H1 (cell line): ENCODE results near the gene PHC2. TPM values are rescaled to one million over a fixed set of nuclear protein-coding genes. Genes with fewer than 3 reads are reported as not detected.

Experiments used
- CTCF ChIA-PET: fragments of 300-600 bp; sonication (Branson Sonifier 250); formaldehyde crosslinking; loops from one replicate; lab custom pipeline; 2021; ENCODE audit not compliant: partially characterized antibody; lab: Charles Lee
- POLR2A ChIA-PET: fragments of 300-600 bp; sonication (Branson Sonifier 250); formaldehyde crosslinking; loops from one replicate; lab custom pipeline; 2021; ENCODE audit warnings: inconsistent platforms; ENCODE audit not compliant: partially characterized antibody; lab: Charles Lee
- DNase-seq, 2 experiments: peaks; one replicate each; pipeline versions ENCODE4 v3.0.0 to v3.0.0-alpha.2; 2010 to 2022; ENCODE audit warnings: low spot score in 2 of 2, low read depth in 1 of 2, mixed read lengths in 1 of 2
- FAIRE-seq: peaks from 2 replicates; lab custom pipeline; 2011; peaks lifted over from hg19 to GRCh38; lab: Jason Lieb, UNC
- H2AFZ ChIP-seq: 2 replicates; pipeline ENCODE4 v1.8.1; 2012; ENCODE audit warnings: low read length, inconsistent platforms
- H2AK5ac ChIP-seq: 2 replicates; pipeline ENCODE4 v1.6.1; 2013; ENCODE audit warnings: low read depth, low read length
- H2BK120ac ChIP-seq: replicated peaks from 2 replicates; pipeline ENCODE3; 2013; ENCODE audit warnings: low read depth, low read length, inconsistent platforms
- H2BK12ac ChIP-seq: 2 replicates; pipeline ENCODE4 v1.6.1; 2013; ENCODE audit warnings: low read depth, low read length
- H2BK15ac ChIP-seq: 2 replicates; pipeline ENCODE4 v1.6.1; 2013; ENCODE audit warnings: low read length
- H2BK20ac ChIP-seq: 2 replicates; pipeline ENCODE4 v1.6.1; 2013; ENCODE audit warnings: low read length
- H2BK5ac ChIP-seq: 2 replicates; pipeline ENCODE4 v1.6.1; 2013; ENCODE audit warnings: low read depth, low read length
- H3K14ac ChIP-seq: 2 replicates; pipeline ENCODE4 v1.6.1; 2013; ENCODE audit warnings: inconsistent platforms; ENCODE audit not compliant: insufficient read length
- H3K18ac ChIP-seq: 2 replicates; pipeline ENCODE4 v1.6.1; 2013; ENCODE audit warnings: low read length; ENCODE audit errors: extremely low read depth
- H3K23ac ChIP-seq: 2 replicates; pipeline ENCODE4 v1.6.1; 2013; ENCODE audit warnings: inconsistent platforms; ENCODE audit not compliant: insufficient read length
- H3K23me2 ChIP-seq: 2 replicates; pipeline ENCODE4 v1.6.1; 2013; ENCODE audit warnings: low read depth, low read length
- H3K27ac ChIP-seq: 2 replicates; pipeline ENCODE4 v1.6.1; 2011; ENCODE audit warnings: low read depth, low read length, inconsistent platforms
- H3K27me3 ChIP-seq, 4 experiments: replicated peaks in 1 of 4; 1 replicate in 1 of 4; 2 replicates in 3 of 4; pipeline versions ENCODE4 v1.6.1 to v1.8.1; 2011 to 2013; ENCODE audit warnings: low read length in 3 of 4, mild to moderate bottlenecking in 3 of 4, inconsistent platforms in 2 of 4, mixed read lengths in 2 of 4, moderate library complexity in 1 of 4; ENCODE audit not compliant: control insufficient read depth in 3 of 4, insufficient read depth in 3 of 4; ENCODE audit errors: extremely low read depth in 1 of 4
- H3K36me3 ChIP-seq, 4 experiments: 2 replicates each; pipeline versions ENCODE4 v1.6.1 to v1.8.1; 2011 to 2013; ENCODE audit warnings: mild to moderate bottlenecking in 4 of 4, low read length in 3 of 4, moderate library complexity in 2 of 4, control low read depth in 1 of 4, inconsistent platforms in 1 of 4; ENCODE audit not compliant: insufficient read depth in 4 of 4, control insufficient read depth in 2 of 4
- H3K4ac ChIP-seq: replicated peaks from 2 replicates; pipeline ENCODE3; 2013; ENCODE audit warnings: low read length, low read depth, mixed read lengths, inconsistent platforms; ENCODE audit not compliant: insufficient read length
- H3K4me1 ChIP-seq, 4 experiments: replicated peaks in 1 of 4; 1 replicate in 1 of 4; 2 replicates in 3 of 4; pipeline versions ENCODE4 v1.6.1 to v1.8.1; 2011 to 2013; ENCODE audit warnings: low read length in 3 of 4, inconsistent platforms in 2 of 4, mixed read lengths in 1 of 4; ENCODE audit not compliant: insufficient read depth in 4 of 4, control insufficient read depth in 3 of 4
- H3K4me2 ChIP-seq, 2 experiments: 2 replicates each; pipeline versions ENCODE4 v1.6.1 to v1.8.1; 2011 to 2013; ENCODE audit warnings: low read depth in 2 of 2, low read length in 2 of 2, control low read depth in 1 of 2, inconsistent platforms in 1 of 2, mild to moderate bottlenecking in 1 of 2; ENCODE audit not compliant: insufficient read depth in 1 of 2
- H3K4me3 ChIP-seq, 4 experiments: fragments of 200-600, 300-600 bp in 1 of 4; sonication (generic), shearing (Covaris generic), sonication (Bioruptor Twin) in 1 of 4; 2 replicates each; pipeline versions ENCODE4 v1.5.1 to v1.8.1; 2011 to 2016; ENCODE audit warnings: low read length in 4 of 4, low read depth in 3 of 4, control low read depth in 2 of 4, inconsistent platforms in 2 of 4, mild to moderate bottlenecking in 2 of 4, mixed read lengths in 1 of 4, moderate library complexity in 1 of 4; ENCODE audit not compliant: insufficient read depth in 2 of 4; ENCODE audit errors: extremely low read depth in 1 of 4
- H3K56ac ChIP-seq: replicated peaks from 2 replicates; pipeline ENCODE3; 2013; ENCODE audit warnings: low read depth, mild to moderate bottlenecking, mixed read lengths, low read length, inconsistent platforms; ENCODE audit not compliant: insufficient read length
- H3K79me1 ChIP-seq: 2 replicates; pipeline ENCODE4 v1.6.1; 2013; ENCODE audit warnings: low read depth, low read length, control low read depth
- H3K79me2 ChIP-seq, 2 experiments: 2 replicates each; pipeline versions ENCODE4 v1.6.1 to v1.8.1; 2012 to 2013; ENCODE audit warnings: low read length in 2 of 2, mild to moderate bottlenecking in 2 of 2, inconsistent platforms in 1 of 2; ENCODE audit not compliant: insufficient read depth in 2 of 2, control insufficient read depth in 1 of 2
- H3K9ac ChIP-seq, 4 experiments: replicated peaks in 1 of 4; 1 replicate in 1 of 4; 2 replicates in 3 of 4; pipeline versions ENCODE4 v1.6.1 to v1.8.1; 2011 to 2013; ENCODE audit warnings: low read depth in 3 of 4, low read length in 3 of 4, control low read depth in 2 of 4, mild to moderate bottlenecking in 2 of 4, moderate library complexity in 2 of 4, inconsistent platforms in 1 of 4; ENCODE audit errors: extremely low read depth in 1 of 4
- H3K9me3 ChIP-seq, 2 experiments: 2 replicates each; pipeline versions ENCODE4 v1.6.1 to v1.8.1; 2012 to 2013; ENCODE audit warnings: mild to moderate bottlenecking in 2 of 2, moderate library complexity in 2 of 2, control low read depth in 1 of 2, inconsistent platforms in 1 of 2, low read depth in 1 of 2, low read length in 1 of 2, mixed read lengths in 1 of 2; ENCODE audit not compliant: insufficient read depth in 2 of 2
- H4K20me1 ChIP-seq, 2 experiments: replicated peaks in 1 of 2; 2 replicates each; pipeline versions ENCODE3 to v1.8.1; 2011 to 2013; ENCODE audit warnings: inconsistent platforms in 2 of 2, low read length in 2 of 2, mild to moderate bottlenecking in 1 of 2; ENCODE audit not compliant: insufficient read depth in 2 of 2, control insufficient read depth in 1 of 2
- H4K5ac ChIP-seq: 2 replicates; pipeline ENCODE4 v1.6.1; 2013; ENCODE audit warnings: low read length, low read depth, mixed read lengths, inconsistent platforms; ENCODE audit not compliant: insufficient read length
- H4K8ac ChIP-seq: 2 replicates; pipeline ENCODE4 v1.8.0; 2013; ENCODE audit warnings: mild to moderate bottlenecking, moderate library complexity, low read length, inconsistent platforms; ENCODE audit not compliant: insufficient read depth; ENCODE audit errors: extremely low read depth
- H4K91ac ChIP-seq: replicated peaks from 2 replicates; pipeline ENCODE3; 2013; ENCODE audit warnings: low read length, mixed read lengths, inconsistent platforms; ENCODE audit not compliant: insufficient read length
- ATF2 ChIP-seq: IDR thresholded peaks from 2 replicates; pipeline ENCODE4 v1.6.1; 2012; ENCODE audit warnings: low read length, inconsistent platforms
- EGR1 ChIP-seq: IDR thresholded peaks from 2 replicates; pipeline ENCODE4 v1.6.1; 2011; ENCODE audit warnings: low read depth, low read length, borderline replicate concordance
- FOSL1 ChIP-seq: IDR thresholded peaks from 2 replicates; pipeline ENCODE4 v1.6.1; 2011; ENCODE audit warnings: mild to moderate bottlenecking, low read depth, low read length, moderate library complexity; ENCODE audit not compliant: insufficient read depth
- HDAC2 ChIP-seq, 2 experiments: fragments of 300-600 bp in 1 of 2; sonication (generic) in 1 of 2; IDR thresholded peaks; 2 replicates each; pipeline ENCODE4 v1.6.1; 2011 to 2012; ENCODE audit warnings: low read depth in 2 of 2, low read length in 2 of 2, mild to moderate bottlenecking in 2 of 2, moderate library complexity in 2 of 2, borderline replicate concordance in 1 of 2, inconsistent platforms in 1 of 2
- JUN ChIP-seq: IDR thresholded peaks from 2 replicates; pipeline ENCODE4 v1.6.1; 2011; ENCODE audit warnings: low read depth, mild to moderate bottlenecking, improper control_type of control experiment, low read length
- PHF8 ChIP-seq: fragments of 200-600 bp; sonication (generic); conservative IDR thresholded peaks from 2 replicates; pipeline ENCODE4 v1.7.1; 2012; ENCODE audit warnings: low read depth, mild to moderate bottlenecking, inconsistent platforms, low read length, moderate library complexity
- RFX5 ChIP-seq: IDR thresholded peaks from 2 replicates; pipeline ENCODE4 v1.6.1; 2011; ENCODE audit warnings: low read depth, low read length, improper control_type of control experiment, borderline replicate concordance
- RNF2 ChIP-seq: fragments of 200-900, 300-1000 bp; sonication (generic); IDR thresholded peaks from 2 replicates; pipeline ENCODE4 v1.7.1; 2016; ENCODE audit warnings: borderline replicate concordance, low read depth, mild to moderate bottlenecking, antibody characterized with exemption, low read length; ENCODE audit not compliant: poor library complexity, severe bottlenecking; ENCODE audit errors: missing control alignments
- SAP30 ChIP-seq: fragments of 300-600 bp; sonication (generic); IDR thresholded peaks from 2 replicates; pipeline ENCODE4 v1.7.1; 2012; ENCODE audit warnings: low read length, moderate library complexity, mild to moderate bottlenecking, inconsistent platforms; ENCODE audit not compliant: insufficient read depth, insufficient replicate concordance
- WGBS, 2 experiments: shearing (Covaris generic) in 1 of 2; methylation state at CpG; one replicate each; pipeline versions ENCODE4 v1.1.6 to v1.1.7; 2013 to 2015; ENCODE audit warnings: low lambda C conversion rate in 2 of 2, mixed read lengths in 2 of 2, inconsistent platforms in 1 of 2, low coverage in 1 of 2, missing lambda C conversion rate in 1 of 2; ENCODE audit not compliant: insufficient replicate concordance in 2 of 2, insufficient coverage in 1 of 2, insufficient read length in 1 of 2; ENCODE audit errors: extremely low coverage in 1 of 2, missing lambda C conversion rate in 1 of 2; 5-methylcytosine and 5-hydroxymethylcytosine counted together
- polyA plus RNA-seq, 7 experiments: library from polyadenylated mRNA; depleted of rRNA in 3 of 7; stranded (reverse) in 5 of 7; unstranded in 2 of 7; fragments of >200 nt in 5 of 7; fragments of 200-250 nt in 2 of 7; gene quantifications; 1 replicate in 5 of 7; 2 replicates in 1 of 7; 4 replicates in 1 of 7; pipeline versions ENCODE4 v1.2.1 to v1.2.3, GENCODE V29; 2011 to 2013; ENCODE audit warnings: missing spikeins in 2 of 7, mixed read lengths in 2 of 7
- total RNA-seq: library from RNA; stranded (reverse); fragmentation: NEBNext Ultra II Directional; extraction: Animal tissue kit (Norgen Biotek cat#: 25700); gene quantifications from 2 replicates; pipeline ENCODE4 v1.2.1, GENCODE V29; 2021

PHC2 gene
- total and polyA plus RNA-seq, 2 of the 8 experiments (the other 6 are each of a cell fraction or from before 2014, with no cell fraction given) = 5.6 to 14.2 TPM

GRCh38 chr1:33382661-33383415, 48.1 kb downstream of the PHC2 start:
- Histone ChIP-seq H2BK5ac (no peak overlapping the region), H3K23me2 (no peaks in the 10 kb centered on the region), H4K20me1 (no peaks in the 10 kb centered on the region), H3K36me3 (no peaks in the 10 kb centered on the region), H3K9me3 (no peaks in the 10 kb centered on the region), H3K79me2 (no peaks in the 10 kb centered on the region), H4K8ac (no peak overlapping the region; the same call in 1 of the 2 replicates), H3K14ac (no peak overlapping the region), H3K23ac (no peak overlapping the region), H2AFZ (no peak overlapping the region), H3K9ac (no peak overlapping the region), H4K5ac (no peak overlapping the region), H4K91ac (no peak overlapping the region), H2BK120ac (no peak overlapping the region), H3K79me1 (peaks cover 5% of the 10 kb centered on the region; the same call in 1 of the 2 replicates), H3K18ac (no peak overlapping the region), H2BK12ac (no peak overlapping the region), H3K27me3 (no peaks in the 10 kb centered on the region; a peak in 2 of 7 replicates), H3K4me2 (no peak overlapping the region), H3K4ac (no peak overlapping the region), H2AK5ac (no peak overlapping the region), H3K56ac (no peak overlapping the region), H3K4me3 (no peak overlapping the region), H2BK15ac (no peak overlapping the region; the same call in 1 of the 2 replicates), H3K4me1 (peaks cover 0 to 7% (median 2%) of the 10 kb centered on the region in 4 experiments; a peak in 5 of 7 replicates), H3K27ac (no peak overlapping the region), H2BK20ac (no peak overlapping the region)
- ChIA-PET CTCF (interaction anchor here (0.7 to 2.2 kb wide), 5 partner anchors 9 to 88 kb away, joined by 3 to 9 read pairs (median 5); no protein-coding TSS in a partner anchor), POLR2A (interaction anchor here (0.9 kb wide), 1 partner anchor 9 kb away, joined by 3 read pairs; no protein-coding TSS in a partner anchor)
- 80% methylated on average over 9 of the region's 9 CpGs; no CpG with 5 or more reads in 1 of the 2 experiments for WGBS, 2 experiments
- FAIRE-seq (no peak), DNase-seq (no peak)
- TF ChIP-seq SAP30 = no peak
- TF ChIP-seq ATF2 = no peak
- no peak for TF ChIP-seq RNF2
- TF ChIP-seq EGR1 = no peak
- TF ChIP-seq FOSL1 = no peak
- TF ChIP-seq RFX5 = no peak
- no peak for TF ChIP-seq PHF8
- no peak for TF ChIP-seq HDAC2 (IDR thresholded peaks at IDR 0.05; ENCODE audit: borderline replicate concordance in 1 of 2, low read depth in 2 of 2, low read length in 2 of 2)
- no peak for TF ChIP-seq JUN
